Endometrial microvascular endothelial cells (primary cell): Measurements from ENCODE around the gene WWC2. TPM values are rescaled to one million over a fixed set of nuclear protein-coding genes. Genes with fewer than 3 reads are reported as not detected.

Experiments used
- in situ Hi-C: cut with HindIII; loops from 2 replicates; pipeline ENCODE4 v1.10.0; 2017; ENCODE audit warnings: low sequenced_read_pairs, low pct_unique_long_range_greater_than_20kb; ENCODE audit errors: inconsistent ontology term
- total RNA-seq: library from RNA; depleted of rRNA; stranded (reverse); fragments of >200 nt; gene quantifications from one replicate; pipeline ENCODE4 v1.2.3, GENCODE V29; 2015; ENCODE audit errors: inconsistent ontology term

The WWC2 gene
- 27.0 TPM for total RNA-seq

DNA sequence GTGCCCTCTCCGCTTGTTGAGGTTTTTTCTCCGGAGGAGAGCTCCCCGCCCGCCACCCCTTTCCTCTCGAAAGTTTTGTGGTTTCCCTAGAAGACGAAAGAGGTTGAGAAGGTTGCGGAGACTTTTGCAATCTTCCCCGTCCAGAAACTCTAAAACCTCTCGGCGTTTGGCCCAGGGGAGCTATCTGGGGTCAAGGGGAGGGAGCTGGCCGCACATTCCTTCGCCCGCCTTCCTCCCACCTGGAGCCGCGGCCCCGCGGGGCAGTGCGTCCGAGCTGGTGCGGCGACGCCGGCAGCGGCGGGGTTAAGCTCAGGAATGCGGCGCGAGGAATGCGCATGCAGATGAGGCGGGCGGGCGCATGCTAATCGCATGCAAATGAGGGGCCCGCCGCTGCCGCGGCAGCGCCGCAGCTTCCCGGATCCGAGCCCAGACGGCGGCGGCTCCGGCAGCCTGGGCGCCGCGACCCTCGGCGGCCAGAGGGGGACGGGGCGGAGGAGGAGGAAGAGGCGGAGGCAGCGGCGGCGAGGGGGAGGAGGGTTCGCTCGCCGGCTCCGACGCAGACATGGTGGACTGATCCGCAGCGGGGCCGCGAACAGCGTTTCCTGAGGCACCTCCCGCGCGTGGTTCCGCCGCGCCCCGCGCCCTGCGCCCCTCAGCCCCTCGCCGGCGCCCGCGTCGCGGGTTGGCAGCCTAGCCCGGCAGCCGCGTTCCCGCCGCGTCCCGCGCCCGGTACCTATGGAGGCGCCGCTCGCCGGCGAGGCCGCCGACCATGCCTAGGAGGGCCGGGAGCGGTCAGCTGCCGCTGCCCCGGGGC is at the start of gene WWC2:
WWC2 (plus strand) TSS at position 535 of the 814 bp plus-strand sequence; CDS start at position 770, 235 bp downstream.
- in situ Hi-C loops, result loop anchor here (10.0 kb wide), 1 partner anchor 46 kb away; no protein-coding TSS in a partner anchor

DNA sequence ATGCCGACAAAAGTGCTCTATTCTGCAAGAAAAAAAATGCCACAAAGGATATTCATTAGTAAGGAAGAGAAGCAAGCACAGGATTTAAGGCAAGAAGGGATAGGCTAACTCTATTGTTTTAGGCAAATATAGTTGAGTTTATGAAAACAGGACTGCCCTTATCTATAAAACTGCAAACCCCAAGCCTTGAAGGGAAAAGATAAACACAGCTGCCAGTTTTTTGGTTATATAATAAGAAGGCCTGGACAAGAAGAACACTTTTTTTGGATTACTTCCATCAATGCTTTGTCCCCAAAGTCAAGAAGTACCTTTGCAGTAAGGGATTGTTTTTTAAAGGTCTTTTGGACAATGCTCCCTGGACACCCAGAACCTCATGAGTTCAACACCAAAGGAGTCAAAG is 45.4 kb upstream of the WWC2 start:
- in situ Hi-C loops, result no loop called here

DNA sequence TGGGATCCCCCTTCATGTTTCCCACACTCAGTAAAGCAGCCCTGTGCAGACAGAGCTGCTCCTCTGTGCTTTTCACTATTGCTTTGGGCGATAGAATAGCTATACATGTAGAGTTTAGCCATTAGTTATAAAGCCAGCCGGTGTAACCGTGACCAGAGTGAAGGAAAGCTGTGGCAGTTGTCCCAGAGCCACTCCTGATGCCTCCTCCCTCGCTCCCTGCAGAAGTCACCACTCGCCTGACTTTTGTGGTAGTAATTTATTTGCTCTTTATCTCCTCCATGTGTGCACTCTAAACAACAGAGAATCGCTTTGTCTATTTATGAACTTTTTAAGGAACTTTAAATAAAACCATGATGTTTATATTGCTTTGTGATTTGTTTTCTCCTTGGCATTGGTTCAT is 41.8 kb upstream of the WWC2 start:
- in situ Hi-C loops, result no loop called here

DNA sequence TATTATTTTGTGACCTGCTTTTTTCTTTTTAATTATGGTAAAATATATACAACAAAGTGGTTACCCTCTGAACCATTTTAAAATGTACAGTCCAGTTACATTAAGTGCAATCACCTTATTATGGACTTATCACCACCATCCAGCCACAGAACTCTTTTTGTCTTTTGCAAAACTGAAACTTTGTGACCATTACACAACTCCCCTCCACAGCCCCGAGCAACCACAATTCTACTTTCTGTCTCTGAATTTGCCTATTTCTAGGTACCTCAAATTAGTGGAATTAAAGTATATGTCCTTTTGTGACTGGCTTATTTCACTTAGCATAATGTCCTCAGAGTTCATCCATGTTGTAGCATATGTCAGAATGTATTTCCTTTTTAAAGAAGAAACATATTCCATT is 39.3 kb upstream of the WWC2 start:
- in situ Hi-C loops, result no loop called here

DNA sequence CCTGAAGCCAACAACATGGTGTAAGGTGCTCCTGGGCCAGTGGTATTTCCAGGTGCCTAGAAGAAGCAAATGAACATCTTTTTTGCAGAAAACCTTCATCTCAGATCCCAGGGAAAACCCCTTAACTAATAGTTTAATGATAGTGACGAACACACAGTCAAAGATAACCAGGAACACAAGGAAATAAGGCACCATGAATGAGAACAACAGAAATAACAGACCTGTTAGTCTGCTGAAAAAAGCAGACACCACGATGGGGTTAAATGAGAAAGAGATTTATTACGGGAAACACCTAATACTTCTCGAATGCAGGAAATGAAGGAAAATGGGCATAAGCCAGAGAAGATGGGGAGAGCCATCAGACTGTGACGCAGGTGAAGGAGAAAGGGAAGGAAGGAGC is 30.6 kb upstream of the WWC2 start:
- in situ Hi-C loops, result no loop called here

DNA sequence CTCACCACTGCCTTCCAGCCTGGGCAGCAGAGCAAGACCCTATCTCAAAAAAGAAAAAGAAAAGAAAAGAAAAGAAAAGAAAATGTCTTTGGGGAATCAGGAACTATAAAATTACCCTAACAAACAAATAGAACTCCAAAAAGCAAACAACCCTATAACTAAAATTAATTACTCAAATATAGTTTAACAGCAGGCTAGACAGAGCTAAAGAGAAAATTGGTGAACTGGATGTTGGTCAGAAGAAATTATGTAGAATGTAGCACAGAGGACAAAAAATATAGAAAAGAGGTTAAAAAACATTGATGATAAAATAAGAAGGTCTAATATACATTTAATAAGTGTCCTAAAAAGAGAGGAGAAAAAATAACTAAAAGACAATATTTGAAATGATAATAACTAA is 27.8 kb upstream of the WWC2 start:
- in situ Hi-C loops, result no loop called here

DNA sequence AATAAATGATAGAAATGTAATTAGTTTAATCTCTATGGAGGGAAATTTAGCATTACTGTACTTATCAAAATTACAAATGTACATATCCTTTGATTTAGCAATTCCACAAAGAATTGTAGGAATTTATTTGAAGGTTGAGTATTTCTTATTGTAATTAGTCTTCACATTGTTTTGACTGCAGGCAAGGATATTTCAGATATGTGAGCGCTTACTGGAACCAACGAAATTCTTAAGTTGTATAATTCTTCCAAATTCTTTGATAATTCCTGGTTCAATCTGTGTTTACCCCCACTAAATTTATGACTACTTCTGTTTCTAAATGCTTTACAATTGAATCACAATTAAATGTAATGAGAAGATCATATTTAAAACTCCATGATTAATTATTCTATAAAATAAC is 26.9 kb upstream of the WWC2 start:
- in situ Hi-C loops, result no loop called here

DNA sequence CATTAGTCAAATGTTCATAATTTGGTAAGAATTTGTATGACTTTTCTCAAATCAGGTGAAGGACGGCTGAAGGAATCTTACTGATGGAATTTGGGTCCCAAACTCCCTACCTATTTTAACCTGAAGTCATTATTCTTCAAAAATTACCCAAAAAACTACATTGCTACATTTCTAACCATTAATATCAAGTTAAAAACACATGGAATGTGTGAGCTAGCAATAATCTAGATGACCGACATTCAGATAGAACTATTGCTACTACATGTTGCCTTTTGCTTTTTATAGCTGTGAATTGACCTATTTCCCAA is 25.3 kb upstream of the WWC2 start:
- in situ Hi-C loops, result no loop called here

DNA sequence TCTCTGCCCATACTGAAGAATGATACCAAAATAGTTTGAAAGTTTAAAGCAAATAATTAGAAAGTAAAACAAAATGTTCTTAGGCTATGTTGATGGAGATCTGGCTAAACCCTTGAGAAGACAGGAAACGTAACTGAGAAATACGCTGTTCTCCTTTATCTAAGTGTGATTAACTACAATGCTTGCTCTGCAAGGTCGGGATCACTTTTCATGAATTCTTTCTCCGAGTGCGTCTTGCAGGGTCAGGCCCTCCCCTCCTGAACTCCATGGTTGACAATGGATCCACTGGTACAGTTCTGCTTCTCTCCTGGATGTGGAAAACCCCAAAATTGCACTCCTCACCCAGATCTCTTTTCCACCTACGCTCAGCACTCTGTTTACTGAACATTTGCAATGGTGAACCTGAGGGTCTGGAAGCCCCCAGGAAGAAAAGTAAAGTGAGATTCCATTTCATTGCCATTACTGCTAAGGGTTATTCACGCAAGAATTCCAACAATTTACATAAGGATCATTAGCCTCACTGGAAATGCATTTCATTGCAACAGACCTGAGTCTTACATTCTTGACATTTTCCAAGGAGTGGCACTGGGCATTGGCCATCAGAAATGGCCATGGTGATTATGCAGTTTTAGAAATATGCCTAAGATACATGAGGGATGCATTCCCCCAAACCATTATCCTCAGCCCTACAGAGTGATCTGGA is 24.6 kb upstream of the WWC2 start:
- in situ Hi-C loops, result no loop called here

DNA sequence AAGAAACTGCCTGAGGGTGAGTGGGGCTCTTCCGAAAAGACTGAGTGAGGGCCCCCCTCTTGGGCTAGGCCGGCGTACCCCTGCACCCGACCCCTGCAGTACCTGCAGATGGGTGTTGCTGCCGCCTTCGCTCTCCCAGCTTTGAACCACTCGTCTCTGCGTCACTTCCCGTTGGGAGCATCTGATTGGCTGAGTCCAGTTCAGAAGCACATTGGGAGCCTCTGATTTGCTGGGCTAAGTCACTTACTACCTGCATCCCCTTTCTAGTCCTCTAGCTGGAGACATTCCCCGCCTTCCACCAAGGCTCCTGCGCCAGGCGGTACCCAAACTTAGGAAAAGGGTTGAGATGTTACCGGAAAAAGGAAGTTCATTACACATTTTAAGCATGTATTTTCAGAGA is 20.4 kb upstream of the WWC2 start:
- in situ Hi-C loops, result no loop called here

DNA sequence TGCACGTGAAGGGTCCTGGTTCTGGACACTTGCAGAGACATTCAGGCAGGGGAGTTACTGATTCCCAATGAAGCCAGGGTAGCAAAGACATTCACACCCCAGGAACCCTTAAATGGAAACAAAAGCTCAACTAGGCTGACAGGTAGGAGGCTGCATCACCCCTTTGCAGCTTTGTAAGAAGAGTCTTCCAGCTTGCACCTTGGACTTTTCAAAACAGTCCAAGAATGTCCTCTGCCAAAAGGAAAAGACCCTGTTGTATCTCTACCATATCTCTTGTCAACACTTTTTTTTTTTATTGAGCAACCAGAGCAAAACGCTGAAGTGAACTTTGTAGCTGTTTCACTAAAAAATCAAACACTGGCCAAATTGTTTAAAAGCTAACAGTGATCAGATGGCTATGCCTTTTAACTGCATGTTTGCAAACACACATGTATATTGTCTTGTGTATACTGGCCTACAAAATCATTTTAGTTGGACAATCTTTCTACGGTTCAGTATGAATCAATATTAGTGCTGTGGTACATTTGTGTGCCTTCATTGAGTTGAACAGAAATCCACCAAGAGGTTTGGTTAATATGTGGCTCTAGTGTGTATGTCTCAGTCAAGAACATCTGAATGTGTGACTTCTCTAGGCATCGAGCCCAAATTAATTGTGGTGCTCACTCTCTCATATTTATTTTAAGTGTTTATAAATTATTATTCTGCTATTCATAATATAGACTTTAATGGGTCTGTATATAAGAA is 18.5 kb upstream of the WWC2 start:
- in situ Hi-C loops, result no loop called here

DNA sequence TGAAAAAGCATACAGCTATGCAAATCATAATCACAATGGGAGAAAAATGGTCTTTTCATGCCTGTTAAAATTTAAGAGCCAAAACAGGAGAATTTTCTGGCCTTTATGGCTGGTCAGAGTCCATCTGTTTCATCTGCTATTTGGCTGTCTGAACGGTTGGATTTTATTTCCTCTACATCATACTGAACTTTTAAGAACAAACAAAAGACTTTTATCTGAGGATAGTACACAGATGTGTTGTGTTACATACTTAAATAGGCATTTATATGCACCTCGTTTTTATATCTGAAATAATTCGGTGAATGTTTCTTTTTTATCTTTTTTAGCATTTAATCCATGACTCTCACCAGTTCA is 18.0 kb upstream of the WWC2 start:
- in situ Hi-C loops, result no loop called here

DNA sequence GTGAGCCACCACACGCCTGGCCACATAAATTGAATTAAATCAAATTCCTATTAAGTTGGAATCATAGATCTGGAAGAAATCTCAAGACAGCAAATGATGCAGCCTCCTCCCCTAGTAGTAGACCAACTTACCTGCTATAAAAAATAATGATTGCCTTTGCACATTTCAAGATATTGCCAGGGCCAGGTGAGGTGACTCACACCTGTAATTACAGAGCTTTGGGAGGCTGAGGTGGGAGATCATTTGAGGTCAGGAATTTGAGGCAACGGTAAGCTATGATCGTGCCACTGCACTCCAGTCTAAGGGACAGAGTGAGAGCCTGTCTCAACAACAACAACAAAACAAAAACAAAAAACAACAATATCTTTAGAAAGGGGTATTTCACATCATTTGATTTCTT is 17.0 kb upstream of the WWC2 start:
- in situ Hi-C loops, result no loop called here

DNA sequence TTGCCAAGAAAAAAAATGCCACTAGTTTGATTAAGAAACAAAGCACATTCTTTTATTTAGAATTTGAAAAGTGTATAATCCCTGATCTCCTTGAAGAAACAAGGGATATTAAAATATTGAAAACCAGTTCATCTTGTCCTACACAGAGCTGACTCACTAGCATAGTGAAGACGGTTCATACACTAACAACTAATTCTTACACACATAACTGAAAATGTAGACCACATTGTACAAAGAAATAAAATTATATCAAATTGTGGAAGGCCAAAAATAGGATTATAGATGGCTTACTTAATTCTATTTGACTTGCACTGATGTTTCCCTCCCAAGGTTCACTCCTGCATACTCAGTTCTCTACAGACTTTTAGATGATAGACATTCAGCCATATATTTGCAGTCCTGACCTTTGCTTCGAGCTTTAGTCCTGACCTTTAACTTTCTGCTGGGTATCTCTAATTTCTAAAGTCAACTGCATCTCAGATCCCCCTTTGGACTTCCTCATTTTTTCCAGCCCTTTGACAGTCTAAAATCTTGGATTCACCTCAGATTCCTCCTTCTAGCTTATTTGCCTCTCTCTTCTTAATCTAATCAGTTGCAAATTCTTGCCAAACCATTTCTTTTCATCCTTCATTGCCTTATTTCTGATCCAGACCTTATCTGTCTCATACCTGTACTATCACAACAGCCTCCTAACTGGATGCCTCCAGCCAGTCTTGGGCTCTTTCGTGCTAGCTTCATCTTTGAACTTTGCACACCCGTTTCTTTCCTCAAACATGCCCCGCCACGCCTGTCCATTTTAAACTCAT is 4.5 kb upstream of the WWC2 start:
- in situ Hi-C loops, result loop anchor here (10.0 kb wide), 1 partner anchor 50 kb away; no protein-coding TSS in a partner anchor

DNA sequence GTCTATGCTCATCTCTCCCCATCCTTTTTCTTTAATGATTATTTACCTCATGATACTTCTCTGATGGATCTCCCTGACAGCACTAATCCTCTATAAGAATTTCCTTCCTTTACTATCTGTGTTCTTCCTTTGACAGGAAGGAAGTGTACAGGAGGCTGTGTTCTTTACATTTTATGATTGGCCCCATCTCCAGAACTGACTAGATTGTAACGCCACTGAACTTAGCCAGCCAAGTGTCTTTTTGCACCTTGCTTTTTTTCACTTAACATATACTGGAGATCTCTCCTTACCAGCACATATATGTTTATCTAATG is 3.9 kb upstream of the WWC2 start:
- in situ Hi-C loops, result loop anchor here (10.0 kb wide), 1 partner anchor 50 kb away; no protein-coding TSS in a partner anchor

DNA sequence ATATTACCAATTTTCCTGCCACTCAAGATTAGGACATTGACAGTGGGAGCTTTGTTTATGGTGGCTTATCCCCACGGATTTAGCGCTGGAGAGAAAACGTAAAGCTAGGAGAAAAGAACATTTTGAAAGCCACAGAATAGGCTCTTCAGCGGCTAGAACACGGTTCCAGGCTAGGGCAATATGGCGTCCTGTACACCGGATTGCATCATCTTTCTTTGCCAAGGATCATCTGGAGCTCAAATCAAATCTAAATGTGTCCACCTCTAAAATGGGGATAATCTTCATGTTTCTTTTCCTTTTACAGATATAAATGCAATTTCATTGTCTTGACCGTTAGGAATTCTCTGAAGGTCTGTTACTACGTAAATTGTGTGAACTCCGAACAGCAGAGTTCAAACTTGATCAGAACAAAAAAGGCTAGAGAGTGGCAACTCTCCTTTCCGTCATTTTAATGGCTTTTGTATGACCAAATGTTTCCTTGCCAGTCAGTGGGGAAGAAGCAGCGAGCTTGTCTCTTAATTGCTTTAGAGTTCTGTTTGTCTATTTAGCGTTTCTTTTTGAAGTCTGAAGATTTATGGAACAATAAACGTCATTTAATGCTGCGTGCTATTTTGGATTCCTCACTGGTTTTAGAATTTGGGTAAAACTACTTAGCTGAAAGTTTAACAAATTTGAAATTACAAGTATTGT is 2.6 kb upstream of the WWC2 start:
- in situ Hi-C loops, result loop anchor here (10.0 kb wide), 1 partner anchor 48 kb away; no protein-coding TSS in a partner anchor

DNA sequence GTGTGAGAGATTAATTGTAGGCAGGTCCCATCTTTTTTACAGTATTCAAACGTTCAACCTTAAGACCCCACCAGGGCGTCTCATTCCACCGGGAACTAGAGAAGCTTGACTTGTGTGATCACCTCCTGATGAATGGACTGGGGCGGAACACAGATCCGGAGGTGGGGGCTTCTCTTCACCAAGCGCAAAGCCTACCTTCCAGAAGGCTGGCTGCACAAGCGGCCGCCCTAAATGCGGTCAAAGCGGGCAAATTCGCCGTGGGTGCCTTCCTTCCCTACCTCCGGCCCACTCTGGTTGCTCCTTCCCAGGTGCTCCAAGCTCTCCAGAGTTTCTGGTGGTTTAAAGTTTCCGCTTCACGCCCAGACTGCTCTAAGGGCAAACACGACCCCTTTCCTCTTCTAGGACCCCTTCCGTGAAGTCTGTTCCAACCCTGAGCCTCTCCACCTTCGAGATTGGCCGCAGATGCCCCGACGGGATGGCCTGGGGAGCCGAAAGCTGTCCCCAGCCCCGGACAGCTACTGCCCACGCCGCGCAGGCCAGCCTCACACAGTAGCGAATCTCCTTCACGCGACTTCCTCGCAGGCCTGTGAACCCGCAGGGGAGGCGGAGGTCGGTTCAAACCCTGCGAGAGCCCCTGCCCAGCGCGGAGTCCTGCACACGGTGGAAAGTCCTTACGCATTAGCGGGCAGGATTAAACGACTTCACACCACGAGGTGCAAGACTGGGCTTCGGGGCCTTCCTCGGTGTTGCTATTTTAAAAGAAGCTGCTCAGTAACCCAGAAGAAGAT is 1.6 kb upstream of the WWC2 start:
- in situ Hi-C loops, result loop anchor here (10.0 kb wide), 1 partner anchor 47 kb away; no protein-coding TSS in a partner anchor
